GM19395 (cell line): ENCODE measurements around the gene WTIP.
"Not testable (repeated sequence)": the region's sequence is repeated elsewhere in the genome, so short reads cannot be mapped to it uniquely, and the experiment has no call there.

ENCODE experiments used
- ATAC-seq: cut with Tn5 transposase; IDR thresholded peaks from one replicate; pipeline ENCODE4 v1.9.1; 2021; ENCODE audit warnings: mild to moderate bottlenecking, moderate library complexity; ENCODE audit not compliant: unreplicated experiment

The WTIP gene

DNA sequence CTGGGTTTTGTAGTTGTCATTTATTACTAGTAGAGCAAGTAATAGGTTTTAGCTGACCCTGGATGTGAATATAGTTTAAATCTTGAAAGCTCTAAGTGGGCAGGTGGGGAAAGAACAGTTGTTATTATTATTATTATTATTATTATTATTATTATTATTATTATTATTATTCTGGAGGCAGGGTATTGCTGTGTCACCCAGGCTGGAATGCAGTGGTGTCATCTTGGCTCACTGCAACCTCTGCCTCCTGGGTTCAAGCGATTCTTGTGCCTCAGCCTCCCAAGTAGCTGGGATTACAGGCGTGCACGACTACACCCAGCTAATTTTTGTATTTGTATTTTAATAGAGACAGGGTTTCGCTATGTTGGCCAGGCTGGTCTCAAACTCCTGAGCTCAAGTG, 3.1 kb upstream of the WTIP start:
- ATAC-seq: not testable (repeated sequence)

DNA sequence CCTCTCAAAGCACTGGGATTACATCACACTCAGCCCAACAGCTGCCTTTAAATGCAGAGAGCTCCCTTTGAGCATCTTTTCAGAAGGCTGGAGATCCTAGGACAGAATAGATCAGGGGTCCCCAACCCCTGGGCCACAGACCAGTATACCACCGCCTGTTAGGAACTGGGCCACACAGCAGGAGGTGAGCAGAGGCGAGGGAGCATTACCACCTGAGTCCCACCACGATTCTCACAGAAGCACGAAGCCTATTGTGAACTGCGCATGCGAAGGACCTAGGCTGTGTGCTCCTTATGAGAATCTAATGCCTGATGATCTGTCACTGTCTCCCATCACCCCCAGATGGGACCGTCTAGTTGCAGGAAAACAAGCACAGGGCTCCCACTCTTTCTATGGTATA, 2.2 kb upstream of the WTIP start:
- ATAC-seq: no peak

DNA sequence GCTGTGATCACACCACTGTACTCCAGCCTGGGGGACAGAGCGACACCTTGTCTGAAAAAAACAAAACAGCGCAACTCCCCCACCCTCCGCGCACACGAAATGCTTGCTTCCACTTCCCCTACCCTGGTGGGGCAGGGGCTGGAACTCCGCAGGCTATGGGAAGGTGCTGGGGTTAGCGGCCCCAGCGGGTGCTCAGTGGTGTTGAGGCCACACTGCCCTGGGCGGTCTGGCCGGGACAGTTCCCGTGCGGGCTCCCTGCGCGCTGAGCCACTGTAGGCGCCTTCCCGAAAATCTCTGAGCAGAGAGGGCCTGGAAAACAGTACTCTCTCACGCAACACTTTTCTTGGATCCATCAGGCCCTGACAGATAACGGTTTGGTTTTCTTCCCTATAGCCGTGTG, 1.1 kb upstream of the WTIP start:
- no peak for ATAC-seq

DNA sequence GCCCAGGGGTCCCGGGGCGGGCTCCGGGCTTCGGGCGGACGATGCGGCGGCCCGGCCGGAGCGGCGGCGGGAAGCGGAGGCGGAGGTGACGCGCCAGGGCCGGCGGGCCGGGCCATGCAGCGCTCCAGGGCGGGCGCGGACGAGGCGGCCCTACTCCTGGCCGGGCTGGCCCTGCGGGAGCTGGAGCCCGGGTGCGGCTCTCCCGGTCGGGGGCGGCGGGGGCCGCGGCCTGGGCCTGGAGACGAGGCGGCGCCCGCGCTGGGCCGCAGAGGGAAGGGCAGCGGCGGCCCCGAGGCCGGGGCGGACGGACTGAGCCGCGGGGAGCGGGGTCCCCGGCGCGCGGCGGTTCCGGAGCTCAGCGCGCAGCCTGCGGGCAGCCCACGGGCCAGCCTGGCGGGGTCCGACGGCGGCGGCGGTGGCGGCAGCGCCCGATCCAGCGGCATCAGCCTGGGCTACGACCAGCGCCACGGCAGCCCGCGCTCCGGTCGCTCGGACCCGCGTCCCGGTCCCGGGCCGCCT, 362 bp downstream of the WTIP start:
- ATAC-seq: no peak

DNA sequence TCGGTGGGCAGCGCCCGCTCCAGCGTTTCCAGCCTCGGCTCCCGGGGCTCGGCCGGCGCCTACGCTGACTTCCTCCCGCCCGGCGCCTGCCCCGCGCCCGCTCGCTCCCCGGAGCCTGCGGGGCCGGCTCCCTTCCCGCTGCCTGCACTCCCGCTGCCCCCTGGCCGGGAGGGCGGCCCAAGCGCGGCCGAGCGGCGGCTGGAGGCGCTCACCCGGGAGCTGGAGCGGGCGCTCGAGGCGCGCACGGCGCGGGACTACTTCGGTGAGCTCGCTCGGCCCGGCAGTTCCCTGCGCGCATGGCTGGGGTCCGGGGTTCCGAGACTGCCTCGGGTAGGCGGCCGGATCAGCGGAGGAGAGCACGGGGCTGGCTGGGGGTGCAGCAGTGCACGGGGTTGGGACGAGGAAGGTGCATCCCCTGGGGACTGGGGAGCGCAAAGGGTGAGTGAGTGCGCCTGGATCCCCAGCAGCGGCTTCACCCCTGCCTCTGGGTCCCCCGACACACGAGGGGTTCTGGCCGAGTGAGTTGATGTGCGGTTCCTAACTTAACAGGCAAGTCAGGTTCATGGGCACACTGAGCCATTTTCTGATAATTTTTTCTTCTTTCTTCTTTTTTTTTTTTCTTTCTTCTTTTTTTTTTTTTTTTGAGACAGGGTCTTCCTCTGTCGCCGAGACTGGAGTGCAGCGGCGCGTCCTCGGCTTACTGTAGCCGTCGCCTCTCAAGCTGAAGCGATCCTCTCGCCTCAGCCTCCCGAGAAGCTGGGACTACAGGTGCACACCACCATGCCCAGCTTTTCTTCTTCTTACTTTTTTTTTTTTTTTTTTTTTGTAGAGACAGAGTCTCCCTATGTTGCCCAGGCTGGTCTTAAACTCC, 1.1 kb downstream of the WTIP start:
- ATAC-seq: no peak

DNA sequence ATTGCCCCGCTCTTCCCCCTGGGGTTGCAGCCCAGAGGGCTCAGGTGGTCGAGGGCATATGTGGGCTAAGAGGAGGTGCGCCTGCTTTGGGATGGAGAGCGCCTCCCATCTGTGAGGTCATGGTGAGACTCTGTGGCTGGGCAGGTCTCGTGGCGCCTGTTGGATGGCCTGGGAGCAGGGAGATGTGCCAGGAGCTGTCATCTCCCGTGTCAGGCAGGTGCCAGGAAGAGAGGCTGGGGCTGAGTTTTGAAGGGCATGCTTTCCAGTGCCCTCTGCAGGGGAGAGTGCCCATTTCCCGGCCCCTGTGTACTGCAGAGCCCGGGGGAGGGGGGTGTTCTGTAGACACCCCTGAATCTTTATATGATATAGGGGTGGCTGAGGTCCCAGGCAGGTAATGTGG, 2.8 kb downstream of the WTIP start:
- no peak for ATAC-seq

DNA sequence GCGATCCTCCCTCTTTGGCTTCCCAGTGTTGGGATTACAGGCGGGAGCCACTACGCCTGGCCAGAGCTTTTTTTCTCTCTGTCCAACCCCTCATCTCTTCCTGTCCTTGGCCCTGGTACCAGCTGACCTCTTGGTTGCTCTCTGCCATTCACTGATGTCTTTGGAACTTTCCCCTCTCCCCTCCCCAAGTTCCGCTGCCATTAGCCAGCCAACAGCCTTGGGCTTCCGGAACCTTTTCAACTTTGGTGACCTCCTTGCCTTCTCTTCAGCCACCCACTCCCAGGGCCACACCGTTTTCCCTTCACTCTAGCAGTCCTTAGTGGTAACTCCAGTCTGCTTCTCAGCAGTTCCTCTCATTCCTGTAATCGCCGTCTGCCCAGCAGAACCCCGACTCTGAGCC, 4.3 kb downstream of the WTIP start:
- no peak for ATAC-seq

DNA sequence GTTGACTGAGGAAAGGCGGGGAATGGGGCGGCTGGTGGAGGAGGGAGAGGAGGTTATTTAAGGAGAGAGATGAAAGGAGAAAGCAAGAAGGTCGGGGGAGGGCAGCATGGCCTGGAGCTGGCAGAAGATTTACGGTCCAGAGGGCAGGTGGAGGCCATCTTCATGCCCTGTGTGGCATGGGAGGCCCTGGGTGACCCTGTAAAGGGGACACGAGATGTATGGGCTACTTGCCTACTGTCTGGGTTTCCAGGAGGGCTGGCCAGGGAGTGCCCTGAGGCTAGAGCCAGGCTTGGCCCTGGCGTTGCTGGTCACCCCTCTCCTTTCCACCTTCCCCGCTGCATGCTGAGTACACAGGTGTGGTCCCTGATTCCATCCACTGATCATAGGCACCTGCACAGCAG, 6.1 kb downstream of the WTIP start:
- ATAC-seq: no peak

DNA sequence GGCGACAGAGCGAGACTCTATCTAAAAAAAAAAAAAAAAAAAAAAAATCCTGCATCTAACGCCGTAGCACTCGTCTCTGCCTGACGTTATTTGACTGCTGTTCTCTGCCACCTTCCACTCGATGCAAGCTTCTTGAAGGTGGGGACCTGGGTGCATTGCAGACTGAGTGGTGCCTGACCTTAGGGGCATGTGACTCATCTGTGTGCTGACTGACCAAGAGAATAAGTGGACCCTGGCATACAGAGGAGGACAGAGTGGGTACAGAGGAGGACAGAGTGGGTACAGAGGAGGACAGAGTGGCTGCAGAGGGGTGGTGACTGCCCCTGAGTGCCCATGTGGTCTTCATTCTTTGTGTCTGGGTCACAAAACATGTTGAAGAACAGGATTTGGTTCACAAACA, 7.6 kb downstream of the WTIP start:
- ATAC-seq: no peak

DNA sequence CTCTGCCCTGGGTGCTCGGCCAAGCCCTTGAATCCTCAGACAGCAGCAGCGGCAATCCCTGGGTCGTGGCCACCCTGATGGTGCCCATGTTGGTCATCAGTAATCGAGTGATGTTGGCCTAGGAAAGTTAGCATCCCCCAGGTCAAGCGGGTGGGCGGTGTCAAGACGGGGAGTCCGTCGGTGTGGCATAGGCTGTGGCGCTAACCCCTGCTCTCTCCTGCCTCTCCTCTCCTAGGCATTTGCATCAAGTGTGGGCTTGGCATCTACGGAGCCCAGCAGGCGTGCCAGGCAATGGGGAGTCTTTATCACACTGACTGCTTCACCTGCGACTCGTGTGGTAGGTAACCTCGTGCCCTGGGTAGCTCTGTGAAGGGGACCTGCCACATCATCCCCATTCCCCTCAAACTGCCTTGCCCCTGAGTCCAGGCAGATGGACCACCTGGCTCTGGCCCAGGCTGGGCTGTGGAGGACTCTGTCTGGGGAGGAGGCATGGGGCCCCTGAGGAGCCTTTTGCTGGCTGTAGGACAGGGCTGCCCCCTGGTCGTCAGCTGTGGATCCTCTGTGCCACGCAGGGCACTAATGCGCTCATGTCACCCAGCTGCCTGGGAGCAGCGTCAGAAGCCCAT, 8.7 kb downstream of the WTIP start:
- no peak for ATAC-seq

DNA sequence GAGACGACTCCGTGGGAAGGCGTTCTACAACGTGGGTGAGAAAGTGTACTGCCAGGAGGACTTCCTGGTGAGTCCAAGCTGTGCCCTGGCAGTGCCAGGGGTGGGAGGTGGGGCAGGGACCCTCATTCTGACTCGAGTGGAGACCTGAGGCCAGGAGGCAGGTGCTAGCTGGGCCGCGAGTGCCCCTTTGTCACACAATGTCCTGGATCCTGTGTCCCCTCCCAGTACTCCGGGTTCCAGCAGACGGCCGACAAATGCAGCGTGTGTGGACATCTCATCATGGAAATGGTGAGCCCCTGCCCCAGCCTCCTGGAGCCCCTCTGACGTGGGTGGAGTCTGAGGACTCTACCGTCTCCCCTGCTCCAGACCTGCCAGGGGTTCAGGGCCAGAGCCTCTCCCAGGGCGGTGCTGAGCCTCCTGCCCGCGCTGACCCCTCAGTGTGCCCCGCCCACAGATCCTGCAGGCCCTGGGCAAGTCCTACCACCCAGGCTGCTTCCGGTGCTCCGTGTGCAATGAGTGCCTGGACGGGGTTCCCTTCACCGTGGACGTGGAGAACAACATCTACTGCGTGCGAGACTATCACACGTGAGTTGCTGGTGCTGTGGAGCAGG, 11.6 kb downstream of the WTIP start:
- no peak for ATAC-seq

DNA sequence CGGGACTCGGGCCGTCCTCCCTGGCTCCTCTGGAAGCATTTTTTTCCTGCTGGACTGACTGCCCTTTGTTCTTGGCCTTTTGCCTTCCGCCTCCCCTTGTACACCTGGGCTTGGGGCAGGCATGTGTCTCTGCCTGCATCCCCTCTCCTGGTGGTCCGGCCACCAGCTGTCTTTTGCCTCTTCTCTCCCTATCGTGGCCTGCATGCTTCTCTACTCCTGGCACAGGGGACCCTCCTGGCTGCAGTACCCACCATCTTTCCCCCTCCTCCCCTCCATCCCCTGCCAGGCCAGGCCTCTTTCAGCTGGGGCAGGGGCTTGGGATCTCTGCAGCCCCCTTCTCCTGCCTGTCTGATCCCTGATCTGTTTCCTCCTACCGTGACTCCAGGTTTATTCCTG, 12.1 kb downstream of the WTIP start:
- ATAC-seq: no peak

DNA sequence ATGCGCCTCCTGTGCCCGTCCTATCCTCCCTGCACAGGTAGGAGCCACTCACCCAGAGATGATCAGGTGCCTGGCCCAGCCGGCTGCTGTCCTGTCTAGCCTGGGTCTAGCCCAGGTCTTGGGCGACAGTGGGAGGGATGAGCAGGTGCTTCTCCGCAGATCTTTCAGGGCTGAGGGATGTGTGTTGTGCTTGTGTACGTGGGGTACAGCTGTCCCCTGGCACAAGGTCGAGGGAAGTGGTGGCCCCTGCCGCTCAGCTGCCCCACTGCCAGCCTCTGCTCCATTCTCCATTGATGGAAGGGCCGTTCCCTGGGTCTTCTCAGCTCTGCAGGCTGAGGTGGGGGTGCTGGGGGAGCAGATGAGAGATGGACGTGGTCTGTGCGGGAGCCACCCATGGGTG, 13.0 kb downstream of the WTIP start:
- ATAC-seq: no peak

DNA sequence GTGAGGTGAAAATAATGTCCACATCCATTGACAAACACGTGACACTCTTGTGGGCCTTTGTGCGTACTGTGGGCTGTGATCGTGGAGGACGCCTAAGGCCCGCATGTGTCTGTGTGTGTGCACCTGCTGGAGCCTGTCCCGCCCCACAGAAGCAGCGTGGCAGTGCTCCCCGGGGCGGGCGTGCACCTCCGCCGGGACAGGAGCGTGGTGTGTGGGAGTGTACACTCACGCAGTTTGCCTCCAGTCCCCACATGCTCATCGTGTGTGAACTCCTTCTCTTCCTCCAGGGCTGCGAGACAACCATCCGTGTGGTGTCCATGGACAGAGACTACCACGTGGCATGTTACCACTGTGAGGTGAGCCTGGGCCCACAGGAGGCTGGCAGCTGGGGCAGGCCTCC, 13.9 kb downstream of the WTIP start:
- no peak for ATAC-seq

DNA sequence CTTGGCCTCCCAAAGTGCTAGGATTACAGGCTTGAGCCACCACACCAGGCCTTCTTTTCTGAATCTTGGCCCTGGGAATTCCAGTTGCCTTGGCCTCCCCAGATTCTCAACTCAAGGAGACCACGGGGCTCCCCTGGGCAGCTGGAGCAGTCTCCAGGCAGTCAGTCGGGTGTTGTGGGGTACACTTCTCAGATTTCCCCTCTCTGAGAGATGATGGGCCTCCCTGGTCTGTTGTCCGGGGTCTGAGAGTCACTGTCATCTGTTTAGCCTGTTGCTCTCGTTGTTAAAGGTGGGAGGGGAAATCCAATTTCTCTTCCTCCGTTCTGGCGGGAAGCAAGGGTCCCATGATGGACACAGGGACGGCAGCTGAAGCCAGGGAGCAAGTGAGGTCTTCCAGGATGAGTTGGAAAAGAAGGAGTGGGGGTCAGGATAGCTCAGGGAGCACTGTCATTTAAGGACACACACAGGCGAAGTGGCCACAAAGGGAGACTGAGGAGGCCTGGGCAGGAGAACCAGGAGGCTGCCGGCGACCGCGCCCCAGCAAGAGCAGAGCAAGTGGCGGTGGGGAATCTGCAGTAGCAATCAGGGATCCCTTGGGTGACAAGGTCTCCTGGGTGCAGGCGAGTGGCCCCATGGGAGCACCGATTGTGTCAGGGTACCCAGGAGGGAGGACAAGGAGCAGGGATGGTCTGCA, 15.7 kb downstream of the WTIP start:
- no peak for ATAC-seq

DNA sequence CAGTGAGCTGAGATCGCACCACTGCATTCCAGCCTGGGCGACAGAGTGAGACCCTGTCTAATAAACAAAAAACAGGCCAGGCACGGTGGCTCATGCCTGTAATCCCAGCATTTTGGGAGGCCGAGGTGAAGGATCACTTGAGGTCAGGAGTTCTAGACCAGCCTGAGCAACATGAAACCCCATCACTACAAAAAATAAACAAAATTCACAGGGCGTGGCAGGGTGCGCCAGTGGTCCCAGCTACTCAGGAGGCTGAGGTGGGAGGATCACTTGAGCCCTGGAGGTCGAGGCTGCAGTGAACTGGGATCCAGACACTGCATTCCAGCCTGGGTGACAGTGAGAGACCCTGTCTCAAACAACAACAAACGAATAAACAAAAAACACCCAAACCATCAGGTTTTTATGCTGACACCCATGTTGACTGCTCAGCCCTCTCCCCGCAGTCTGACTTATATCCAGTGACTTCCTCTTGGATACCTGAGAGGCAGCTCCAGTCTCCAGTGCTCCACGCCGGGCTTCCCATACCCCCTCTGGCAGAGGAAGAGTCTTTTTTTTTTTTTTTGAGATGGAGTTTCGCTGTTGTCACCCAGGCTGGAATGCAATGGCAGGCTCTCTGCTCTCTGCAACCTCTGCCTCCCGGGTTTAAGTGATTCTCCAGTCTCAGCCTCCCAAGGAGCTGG, 17.7 kb downstream of the WTIP start:
- ATAC-seq: no peak

DNA sequence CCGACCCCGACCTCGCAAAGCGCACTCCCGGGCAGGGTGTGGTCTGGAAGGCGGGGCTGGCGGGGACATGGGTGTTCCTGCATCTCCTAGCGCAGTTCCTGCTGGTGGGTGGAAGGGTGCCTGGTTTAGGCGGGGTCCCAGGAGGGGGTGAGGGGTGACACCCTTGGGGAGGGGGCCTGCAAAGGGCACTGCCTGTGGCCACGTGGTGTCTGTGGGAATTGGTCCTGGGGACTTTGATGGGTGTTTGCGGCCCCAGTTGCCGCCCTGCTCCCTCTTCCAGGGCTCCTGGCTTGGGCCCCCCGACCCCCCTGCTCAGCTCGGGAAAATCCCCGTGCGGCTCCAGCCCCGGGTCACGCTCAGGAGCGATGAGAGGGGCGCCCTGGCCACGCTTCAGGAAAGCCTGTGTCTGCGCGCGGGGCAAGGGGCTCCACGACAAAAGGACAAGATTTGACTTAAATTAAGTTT, 19.1 kb downstream of the WTIP start:
- no peak for ATAC-seq

DNA sequence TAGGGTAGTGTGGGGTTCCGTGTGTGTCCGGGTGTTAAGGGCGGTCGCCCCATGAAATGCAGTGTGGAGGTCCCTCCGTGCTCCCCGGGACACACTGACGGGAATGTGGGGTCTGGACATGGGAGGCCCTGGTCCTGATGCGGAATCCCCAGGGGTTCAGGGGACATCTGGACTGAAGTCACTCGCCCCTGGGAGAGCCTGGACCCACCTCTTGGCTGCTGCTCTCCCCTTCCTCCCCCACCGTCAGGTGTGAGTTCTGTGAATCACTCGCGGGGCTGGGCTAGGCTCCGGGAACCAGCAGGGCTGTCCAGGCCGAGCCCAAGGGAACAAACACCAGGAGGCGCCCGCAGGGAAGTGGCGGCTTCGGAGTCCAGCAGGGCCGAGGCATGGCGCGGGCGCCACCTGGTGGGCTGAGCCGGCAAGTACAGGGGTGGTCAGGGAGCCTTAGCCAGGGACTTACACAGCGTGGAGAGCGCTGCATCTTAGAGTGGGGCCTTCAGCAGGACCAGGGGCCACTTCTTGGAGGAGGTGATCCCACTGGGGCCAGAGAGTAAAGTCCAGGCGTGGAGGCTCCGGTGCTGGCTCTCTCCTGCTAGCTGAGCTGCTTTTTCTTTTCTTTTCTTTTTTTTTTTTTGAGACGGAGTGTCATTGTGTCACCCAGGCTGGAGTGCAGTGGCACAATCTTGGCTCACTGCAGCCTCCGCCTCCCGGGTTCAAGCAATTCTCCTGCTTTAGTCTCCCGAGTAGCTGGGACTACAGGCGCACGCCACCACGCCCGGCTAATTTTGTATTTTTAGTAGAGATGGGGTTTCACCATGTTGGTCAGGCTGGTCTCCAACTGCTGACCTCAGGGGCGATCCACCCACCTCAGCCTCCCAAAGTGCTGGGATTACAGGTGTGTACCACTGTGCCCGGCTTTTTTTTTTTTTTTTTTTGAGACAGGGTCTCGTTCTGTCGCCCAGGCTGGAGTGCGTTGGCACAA, 20.1 kb downstream of the WTIP start:
- peak; percentile 85 for ATAC-seq

DNA sequence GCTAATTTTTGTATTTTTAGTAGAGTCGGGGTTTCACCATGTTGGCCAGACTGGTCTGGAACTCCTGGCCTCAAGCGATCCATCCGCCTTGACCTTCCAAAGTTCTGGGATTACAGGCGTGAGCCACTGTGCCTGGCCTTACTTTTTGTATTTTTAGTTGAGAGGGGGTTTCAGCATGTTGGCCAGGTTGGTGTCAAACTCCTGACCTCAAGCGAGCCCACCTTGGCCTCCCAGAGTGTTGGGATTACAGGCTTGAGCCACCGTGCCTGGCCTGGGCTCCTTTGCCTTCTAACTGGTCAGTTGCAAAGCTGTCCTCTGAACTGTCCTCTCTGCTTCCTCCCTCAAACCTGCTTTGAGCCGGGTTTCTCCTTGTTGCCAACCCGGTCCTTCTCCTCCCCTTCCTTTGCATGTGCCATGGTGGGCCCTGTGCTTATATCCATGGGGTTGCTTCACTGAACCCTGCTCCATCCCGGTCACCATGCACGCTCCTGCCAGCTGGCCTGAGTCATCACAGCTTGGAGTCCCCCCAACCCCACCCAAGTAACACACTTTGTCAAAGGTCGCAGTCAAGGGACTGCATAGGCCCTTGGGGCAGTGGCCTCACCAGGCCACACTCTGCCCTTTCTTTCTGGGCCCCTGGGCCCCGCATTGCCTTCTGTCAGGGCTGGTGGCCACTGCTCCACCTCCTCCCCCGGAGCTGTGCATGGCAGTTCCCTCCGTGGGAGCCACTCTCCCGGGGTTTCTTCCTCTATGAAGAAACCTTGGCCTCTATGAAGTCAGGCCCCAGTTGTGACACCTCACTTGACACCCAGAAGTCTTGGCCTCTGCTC, 21.2 kb downstream of the WTIP start:
- ATAC-seq: no peak
